Caco-2 (cell line): ENCODE results near the gene PFDN1. TPM values are rescaled to one million over a fixed set of nuclear protein-coding genes. Genes with fewer than 3 reads are reported as not detected.

Experiments used
- BruUV-seq: library from RNA; stranded (reverse); fragments of 400-500 nt; replicated peaks from 2 replicates; lab custom pipeline; 2021; lab: Mats Ljungman, UMichigan
- CTCF ChIA-PET: fragments of 300-600 bp; sonication (Branson Sonifier 250); formaldehyde crosslinking; loops from one replicate; lab custom pipeline; 2022; ENCODE audit warnings: antibody characterized with exemption; lab: Charles Lee
- POLR2A ChIA-PET: fragments of 300-600 bp; sonication (Branson Sonifier 250); formaldehyde crosslinking; loops from one replicate; lab custom pipeline; 2022; ENCODE audit warnings: antibody characterized with exemption; lab: Charles Lee
- DNase-seq, 2 experiments: peaks; one replicate each; pipeline versions ENCODE4 v3.0.0 to v3.0.0-alpha.2; 2020 to 2022
- H3K27me3 ChIP-seq: replicated peaks from 2 replicates; pipeline ENCODE4 v1.6.0; 2011; ENCODE audit warnings: low read length; ENCODE audit not compliant: control insufficient read depth, insufficient read depth
- H3K36me3 ChIP-seq: 2 replicates; pipeline ENCODE4 v1.5.1; 2011; ENCODE audit warnings: low read length; ENCODE audit not compliant: control insufficient read depth, insufficient read depth
- H3K4me1 ChIP-seq: fragments of 250-450 bp; sonication (Bioruptor Pico); 2 replicates; pipeline ENCODE4 v1.5.1; 2020; ENCODE audit warnings: mild to moderate bottlenecking
- H3K4me3 ChIP-seq: 2 replicates; pipeline ENCODE4 v1.5.1; 2011; ENCODE audit warnings: low read depth, mild to moderate bottlenecking, control low read depth, low read length
- H3K9me3 ChIP-seq: fragments of 250-450 bp; sonication (Bioruptor Pico); 2 replicates; pipeline ENCODE4 v1.5.1; 2020; ENCODE audit warnings: mild to moderate bottlenecking, moderate library complexity
- H3K27ac Mint-ChIP-seq: one replicate; pipeline ENCODE4 v1.8.0; 2022; ENCODE audit warnings: mixed read lengths; ENCODE audit not compliant: unreplicated experiment
- H3K27me3 Mint-ChIP-seq: one replicate; pipeline ENCODE4 v1.8.0; 2022; ENCODE audit warnings: mixed read lengths; ENCODE audit not compliant: insufficient read depth, unreplicated experiment
- H3K36me3 Mint-ChIP-seq: one replicate; pipeline ENCODE4 v1.8.0; 2022; ENCODE audit warnings: mild to moderate bottlenecking, mixed read lengths; ENCODE audit not compliant: insufficient read depth, unreplicated experiment
- H3K4me1 Mint-ChIP-seq: one replicate; pipeline ENCODE4 v1.8.0; 2022; ENCODE audit warnings: low read depth, mixed read lengths; ENCODE audit not compliant: unreplicated experiment
- H3K4me3 Mint-ChIP-seq: one replicate; pipeline ENCODE4 v1.8.0; 2022; ENCODE audit warnings: mild to moderate bottlenecking, moderate library complexity, mixed read lengths; ENCODE audit not compliant: unreplicated experiment
- H3K9me3 Mint-ChIP-seq: one replicate; pipeline ENCODE4 v1.8.0; 2022; ENCODE audit warnings: mixed read lengths; ENCODE audit not compliant: unreplicated experiment
- CTCF ChIP-seq, 2 experiments: fragments of 200-600 bp in 1 of 2; IDR thresholded peaks; 1 replicate in 1 of 2; 2 replicates in 1 of 2; pipeline versions ENCODE4 v1.5.1 to v1.8.0; 2011 to 2022; ENCODE audit warnings: antibody characterized with exemption in 1 of 2, control low read depth in 1 of 2, inconsistent platforms in 1 of 2, low read depth in 1 of 2, low read length in 1 of 2, mild to moderate bottlenecking in 1 of 2, moderate library complexity in 1 of 2; ENCODE audit not compliant: insufficient read depth in 1 of 2, severe bottlenecking in 1 of 2, unreplicated experiment in 1 of 2
- intact Hi-C: fragments of 100-400 bp; cut with micrococcal nuclease; formaldehyde crosslinking; loops from one replicate; pipeline ENCODE4 v1.10.0; 2022; ENCODE audit not compliant: unreplicated experiment
- total RNA-seq: library from RNA; stranded (reverse); gene quantifications from 2 replicates; pipeline ENCODE4 v1.2.3, GENCODE V29; 2022

The PFDN1 gene
- total RNA-seq, 1 experiment from 2014 or later = 81.1 TPM

GRCh38 chr5:140273401-140273877 lies 29.5 kb downstream of the PFDN1 start:
- H3K4me3 ChIP-seq = no peak overlapping the region
- CTCF ChIA-PET = interaction anchor here (0.8 kb wide), 1 partner anchor 30 kb away, joined by 3 read pairs; no protein-coding TSS in a partner anchor
- no peaks in the 10 kb centered on the region for H3K27me3 ChIP-seq
- intact Hi-C loops = no loop called here
- no peaks in the 10 kb centered on the region for H3K36me3 ChIP-seq
- H3K4me1 ChIP-seq = no peaks in the 10 kb centered on the region
- no peaks in the 10 kb centered on the region for H3K9me3 ChIP-seq
- no peaks in the 10 kb centered on the region for H3K27me3 Mint-ChIP-seq
- POLR2A ChIA-PET = no interaction called here
- no peak for TF ChIP-seq CTCF (IDR thresholded peaks at IDR 0.05; ENCODE audit: insufficient read depth in 1 of 2, low read depth in 1 of 2, low read length in 1 of 2, severe bottlenecking in 1 of 2, unreplicated experiment in 1 of 2)
- H3K4me3 Mint-ChIP-seq = no peak overlapping the region
- DNase-seq = no peak
- H3K9me3 Mint-ChIP-seq = peaks cover 9% of the 10 kb centered on the region
- H3K4me1 Mint-ChIP-seq = peaks cover 12% of the 10 kb centered on the region
- H3K27ac Mint-ChIP-seq = no peak overlapping the region
- BruUV-seq = no TSS peak
- peaks cover 47% of the 10 kb centered on the region for H3K36me3 Mint-ChIP-seq

DNA sequence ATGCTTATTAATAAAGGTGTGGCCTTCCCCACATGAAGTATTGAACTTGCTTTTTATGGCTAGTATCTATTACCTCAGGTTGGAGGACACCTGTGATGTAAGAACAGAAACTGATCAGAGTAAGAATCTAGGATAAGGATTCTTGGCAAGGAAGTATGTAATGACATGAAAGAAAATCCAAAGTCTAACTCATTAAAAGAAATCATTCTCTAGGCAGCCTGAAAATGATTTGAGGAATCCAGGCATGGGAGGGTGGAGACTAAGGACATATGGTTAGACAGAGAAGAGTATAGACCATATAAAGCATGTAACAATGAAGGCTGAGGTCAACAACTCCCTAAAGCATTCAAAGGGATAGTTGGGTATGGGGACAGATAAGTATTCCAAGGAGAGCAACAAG lies 32.9 kb downstream of the PFDN1 start:
- no peak overlapping the region for H3K27ac Mint-ChIP-seq
- no peaks in the 10 kb centered on the region for H3K36me3 ChIP-seq
- H3K36me3 Mint-ChIP-seq = peaks cover 20% of the 10 kb centered on the region
- no peaks in the 10 kb centered on the region for H3K9me3 ChIP-seq
- no peaks in the 10 kb centered on the region for H3K27me3 ChIP-seq
- no TSS peak for BruUV-seq
- H3K4me1 ChIP-seq = no peaks in the 10 kb centered on the region
- DNase-seq = no peak
- H3K4me3 Mint-ChIP-seq = no peak overlapping the region
- ChIA-PET POLR2A (no interaction called here), CTCF (no interaction called here)
- intact Hi-C loops = no loop called here
- H3K27me3 Mint-ChIP-seq = no peaks in the 10 kb centered on the region
- no peak overlapping the region for H3K4me3 ChIP-seq
- no peaks in the 10 kb centered on the region for H3K9me3 Mint-ChIP-seq
- no peaks in the 10 kb centered on the region for H3K4me1 Mint-ChIP-seq
- TF ChIP-seq CTCF (IDR thresholded peaks at IDR 0.05; ENCODE audit: insufficient read depth in 1 of 2, low read depth in 1 of 2, low read length in 1 of 2, severe bottlenecking in 1 of 2, unreplicated experiment in 1 of 2) = no peak

DNA sequence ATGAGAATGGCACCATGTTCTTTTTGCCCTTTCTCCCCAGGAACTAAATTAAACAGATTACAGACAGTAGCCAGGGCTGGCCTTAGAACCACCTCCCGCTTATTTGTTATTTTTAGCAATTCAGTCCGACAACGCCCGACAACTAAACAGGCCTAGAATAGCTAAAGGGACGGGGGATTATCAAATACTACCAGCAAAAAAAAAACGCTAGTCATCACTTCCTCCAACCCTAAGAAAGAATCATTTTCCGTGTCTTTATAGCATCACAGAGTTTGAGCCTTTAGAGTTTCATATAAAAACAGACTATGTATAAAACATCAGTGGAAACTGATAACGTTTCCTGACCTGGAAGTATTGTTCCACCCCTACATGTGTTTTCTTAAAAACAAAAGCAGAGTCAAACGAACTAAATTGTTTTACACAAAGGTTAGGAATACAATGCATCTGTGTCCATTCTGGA lies 35.3 kb downstream of the PFDN1 start:
- no TSS peak for BruUV-seq
- Histone ChIP-seq H3K27me3 (no peaks in the 10 kb centered on the region), H3K4me1 (no peaks in the 10 kb centered on the region), H3K9me3 (no peaks in the 10 kb centered on the region), H3K36me3 (no peaks in the 10 kb centered on the region), H3K4me3 (no peak overlapping the region)
- H3K4me3 Mint-ChIP-seq = no peak overlapping the region
- H3K36me3 Mint-ChIP-seq = peaks cover 14% of the 10 kb centered on the region
- intact Hi-C loops = no loop called here
- no peaks in the 10 kb centered on the region for H3K4me1 Mint-ChIP-seq
- ChIA-PET CTCF (interaction anchor here (1.3 kb wide), 1 partner anchor 79 kb away, joined by 4 read pairs; the partner anchor contains the start of gene HBEGF), POLR2A (no interaction called here)
- DNase-seq = no peak
- no peaks in the 10 kb centered on the region for H3K9me3 Mint-ChIP-seq
- no peak for TF ChIP-seq CTCF (IDR thresholded peaks at IDR 0.05; ENCODE audit: insufficient read depth in 1 of 2, low read depth in 1 of 2, low read length in 1 of 2, severe bottlenecking in 1 of 2, unreplicated experiment in 1 of 2)
- H3K27ac Mint-ChIP-seq = no peak overlapping the region
- no peaks in the 10 kb centered on the region for H3K27me3 Mint-ChIP-seq
